Progenitor cell of endocrine pancreas (in vitro differentiated cells): Measurements from ENCODE around the gene SPATA17. TPM values are rescaled to one million over a fixed set of nuclear protein-coding genes. Genes with fewer than 3 reads are reported as not detected.
A peak's percentile ranks its signal among the peaks of the same experiment; 100 is the strongest.
"Not testable (repeated sequence)": the region's sequence is repeated elsewhere in the genome, so short reads cannot be mapped to it uniquely, and the experiment has no call there.

ENCODE experiments used
- DNase-seq: peaks from one replicate; pipeline ENCODE4 v3.0.0; 2021; ENCODE audit warnings: low spot score; ENCODE audit not compliant: unreplicated experiment
- H3K27ac Mint-ChIP-seq: 2 replicates; pipeline ENCODE4 v1.8.0; 2021; ENCODE audit warnings: mild to moderate bottlenecking, moderate library complexity, mixed read lengths
- H3K27me3 Mint-ChIP-seq: 2 replicates; pipeline ENCODE4 v1.8.0; 2021; ENCODE audit warnings: mixed read lengths
- H3K36me3 Mint-ChIP-seq: 2 replicates; pipeline ENCODE4 v1.8.0; 2022; ENCODE audit warnings: mixed read lengths; ENCODE audit not compliant: insufficient read depth
- H3K4me1 Mint-ChIP-seq: 2 replicates; pipeline ENCODE4 v1.8.0; 2021; ENCODE audit warnings: low read depth, mixed read lengths
- H3K4me3 Mint-ChIP-seq: 2 replicates; pipeline ENCODE4 v1.8.0; 2021; ENCODE audit warnings: low read depth, mild to moderate bottlenecking, moderate library complexity, mixed read lengths
- H3K9me3 Mint-ChIP-seq: 2 replicates; pipeline ENCODE4 v1.8.0; 2021; ENCODE audit warnings: low read depth, mixed read lengths
- CTCF ChIP-seq: fragments of 200-600 bp; sonication (generic); IDR thresholded peaks from one replicate; pipeline ENCODE4 v1.5.0; 2021; ENCODE audit warnings: antibody characterized with exemption, mild to moderate bottlenecking; ENCODE audit not compliant: unreplicated experiment
- long read RNA-seq: library from polyadenylated mRNA; unstranded; transcript quantifications from one replicate; pipeline ENCODE4 v2.0.0, GENCODE V29; 2020
- total RNA-seq: library from RNA; stranded (reverse); gene quantifications from 2 replicates; pipeline ENCODE4 v1.2.1, GENCODE V29; 2021

SPATA17 gene
- total RNA-seq, result 3.4 and 5.1 TPM in 2 replicates
- long read RNA-seq, full-length matches to known transcripts, result 1 of 8 reads
- long read RNA-seq, partial matches to known transcripts, result 0 of 8 reads
- long read RNA-seq, other reads (novel, unspliced or antisense), result 7 of 8 reads

GRCh38 chr1:217630711-217631591 lies at the start of gene SPATA17, which contains the start of gene GPATCH2:
SPATA17 (plus strand) TSS chr1:217631344; CDS start chr1:217631379, 35 bp downstream.
GPATCH2 (minus strand) TSS chr1:217631090; CDS start chr1:217630971, 119 bp downstream.
- Mint-ChIP-seq H3K27me3 (no peaks in the 10 kb centered on the region), H3K9me3 (no peaks in the 10 kb centered on the region)

GRCh38 chr1:217584286-217584811 lies 46.8 kb upstream of the SPATA17 start:
- not testable (repeated sequence) for H3K4me3 Mint-ChIP-seq, H3K27me3 Mint-ChIP-seq, DNase-seq, H3K27ac Mint-ChIP-seq, H3K4me1 Mint-ChIP-seq, H3K9me3 Mint-ChIP-seq
- H3K36me3 Mint-ChIP-seq, result peaks cover 14% of the 10 kb centered on the region

More at GRCh38 chr1:217630711-217631591, at the start of gene SPATA17, which contains the start of gene GPATCH2:
- peak; percentile 46 for DNase-seq
- peak within 1 kb of the TSS; percentile 100 for H3K27ac Mint-ChIP-seq
- H3K4me1 Mint-ChIP-seq, result peaks cover 20% of the 10 kb centered on the region
- H3K4me3 Mint-ChIP-seq, result peak within 1 kb of the TSS; percentile 93
- TF ChIP-seq CTCF, result peak; percentile 34
- no peaks in the 10 kb centered on the region for H3K36me3 Mint-ChIP-seq

- H3K36me3 Mint-ChIP-seq, result peaks cover 13% of the 10 kb centered on the region
- H3K4me3 Mint-ChIP-seq, result no peak overlapping the region
- TF ChIP-seq CTCF, result no peak
- no peak for DNase-seq
- H3K27ac Mint-ChIP-seq, result no peak overlapping the region
- no peaks in the 10 kb centered on the region for H3K27me3 Mint-ChIP-seq
- H3K9me3 Mint-ChIP-seq, result no peaks in the 10 kb centered on the region
- peaks cover 1% of the 10 kb centered on the region for H3K4me1 Mint-ChIP-seq
Observed at GRCh38 chr1:217585577-217585976, 45.6 kb upstream of the SPATA17 start.

GRCh38 chr1:217586586-217586985 lies 44.6 kb upstream of the SPATA17 start:
- peaks cover 3% of the 10 kb centered on the region for H3K4me1 Mint-ChIP-seq
- peaks cover 10% of the 10 kb centered on the region for H3K36me3 Mint-ChIP-seq
- TF ChIP-seq CTCF, result no peak
- no peak overlapping the region for H3K27ac Mint-ChIP-seq
- no peaks in the 10 kb centered on the region for H3K9me3 Mint-ChIP-seq
- H3K4me3 Mint-ChIP-seq, result no peak overlapping the region
- H3K27me3 Mint-ChIP-seq, result no peaks in the 10 kb centered on the region
- DNase-seq, result no peak

GRCh38 chr1:217590598-217590997 lies 40.5 kb upstream of the SPATA17 start:
- no peaks in the 10 kb centered on the region for H3K9me3 Mint-ChIP-seq
- no peak for DNase-seq

More at GRCh38 chr1:217590598-217590997, 40.5 kb upstream of the SPATA17 start:
- H3K27ac Mint-ChIP-seq, result no peak overlapping the region
- peak; percentile 20 for TF ChIP-seq CTCF
- H3K4me3 Mint-ChIP-seq, result no peak overlapping the region
- H3K27me3 Mint-ChIP-seq, result no peaks in the 10 kb centered on the region
- peaks cover 2% of the 10 kb centered on the region for H3K4me1 Mint-ChIP-seq
- peaks cover 7% of the 10 kb centered on the region for H3K36me3 Mint-ChIP-seq
